ENCODE results near the gene XIRP1. TPM values are rescaled to one million over a fixed set of nuclear protein-coding genes. Genes with fewer than 3 reads are reported as not detected.

The XIRP1 gene
- total RNA-seq, 2 donors from 2014 or later, result not detected

DNA sequence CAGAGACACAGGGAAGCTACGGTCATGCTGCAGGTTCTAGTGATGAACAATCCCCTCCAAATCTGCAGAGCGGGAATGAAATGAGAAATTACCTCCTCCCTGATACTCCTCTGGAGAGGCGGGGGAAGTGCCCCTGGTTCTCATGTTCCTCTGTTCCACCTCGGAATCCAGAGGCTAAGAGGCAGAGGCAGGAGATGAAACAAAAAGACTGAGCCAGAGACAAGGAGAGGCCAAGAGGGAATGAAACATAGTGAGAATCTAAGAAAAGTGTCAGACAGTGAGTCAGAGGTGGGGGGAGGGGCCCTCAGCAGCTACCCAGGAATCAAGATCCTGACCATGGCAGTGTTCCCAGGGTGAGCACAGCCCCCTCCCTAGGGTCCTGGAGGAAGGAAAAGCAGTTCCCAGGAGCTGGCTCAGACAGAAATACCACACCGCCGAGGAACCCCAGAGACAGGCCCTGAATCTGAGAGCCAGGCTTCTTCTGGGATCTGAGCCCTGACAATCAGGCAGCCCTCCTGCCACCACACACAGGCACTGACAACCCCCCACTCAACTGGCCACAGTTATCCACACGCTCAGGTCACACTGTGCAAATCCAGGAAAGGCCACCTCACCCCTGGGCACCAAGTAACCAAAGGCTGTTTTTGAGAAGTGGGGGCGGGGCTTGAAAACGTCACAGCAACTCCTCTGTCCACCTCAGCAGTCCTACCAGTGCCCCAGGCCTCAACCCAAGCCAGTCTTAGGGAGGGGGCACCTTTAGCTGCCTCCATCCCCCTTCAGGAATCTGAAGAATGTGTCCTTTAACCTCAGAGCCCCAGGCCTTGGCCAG, 41.4 kb downstream of the XIRP1 start:
- Histone ChIP-seq H3K9me3 (ENCODE audit: control insufficient read depth, low read length) (no peaks in the 10 kb centered on the region), H3K4me1 (ENCODE audit: control insufficient read depth, insufficient read depth, low read length) (peaks cover 47% of the 10 kb centered on the region), H3K27ac (ENCODE audit: low read depth, low read length) (peak overlapping the region; percentile 96), H3K9ac (ENCODE audit: extremely low read depth, low read length, poor library complexity, severe bottlenecking) (peak overlapping the region; percentile 96), H3K4me3 (ENCODE audit: low read length) (peak overlapping the region; percentile 90), H3K27me3 (ENCODE audit: control insufficient read depth, insufficient read depth, low read length, poor library complexity, severe bottlenecking) (no peaks in the 10 kb centered on the region), H3K36me3 (ENCODE audit: control insufficient read depth, insufficient read depth, low read length) (peaks cover 18% of the 10 kb centered on the region)
- H3K27me3 Mint-ChIP-seq (ENCODE audit: insufficient read depth), result no peaks in the 10 kb centered on the region
- peaks cover 76% of the 10 kb centered on the region for H3K4me1 Mint-ChIP-seq
- TF ChIP-seq, protein P1, sequence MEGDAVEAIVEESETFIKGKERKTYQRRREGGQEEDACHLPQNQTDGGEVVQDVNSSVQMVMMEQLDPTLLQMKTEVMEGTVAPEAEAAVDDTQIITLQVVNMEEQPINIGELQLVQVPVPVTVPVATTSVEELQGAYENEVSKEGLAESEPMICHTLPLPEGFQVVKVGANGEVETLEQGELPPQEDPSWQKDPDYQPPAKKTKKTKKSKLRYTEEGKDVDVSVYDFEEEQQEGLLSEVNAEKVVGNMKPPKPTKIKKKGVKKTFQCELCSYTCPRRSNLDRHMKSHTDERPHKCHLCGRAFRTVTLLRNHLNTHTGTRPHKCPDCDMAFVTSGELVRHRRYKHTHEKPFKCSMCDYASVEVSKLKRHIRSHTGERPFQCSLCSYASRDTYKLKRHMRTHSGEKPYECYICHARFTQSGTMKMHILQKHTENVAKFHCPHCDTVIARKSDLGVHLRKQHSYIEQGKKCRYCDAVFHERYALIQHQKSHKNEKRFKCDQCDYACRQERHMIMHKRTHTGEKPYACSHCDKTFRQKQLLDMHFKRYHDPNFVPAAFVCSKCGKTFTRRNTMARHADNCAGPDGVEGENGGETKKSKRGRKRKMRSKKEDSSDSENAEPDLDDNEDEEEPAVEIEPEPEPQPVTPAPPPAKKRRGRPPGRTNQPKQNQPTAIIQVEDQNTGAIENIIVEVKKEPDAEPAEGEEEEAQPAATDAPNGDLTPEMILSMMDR (conservative IDR thresholded peaks at IDR 0.05), result no peak
- WGBS, 2 experiments (ENCODE audit: insufficient coverage in 1 of 2, insufficient read length in 1 of 2), result 13 to 20% methylated on average over 4 to 9 of the region's 9 CpGs
- peaks cover 12% of the 10 kb centered on the region for H3K36me3 Mint-ChIP-seq (ENCODE audit: low read depth)
- no peaks in the 10 kb centered on the region for H3K9me3 Mint-ChIP-seq
- H3K27ac Mint-ChIP-seq, result peak overlapping the region; percentile 98
- H3K4me3 Mint-ChIP-seq, result peak overlapping the region; percentile 84
- DNase-seq, result peak; percentile 97

DNA sequence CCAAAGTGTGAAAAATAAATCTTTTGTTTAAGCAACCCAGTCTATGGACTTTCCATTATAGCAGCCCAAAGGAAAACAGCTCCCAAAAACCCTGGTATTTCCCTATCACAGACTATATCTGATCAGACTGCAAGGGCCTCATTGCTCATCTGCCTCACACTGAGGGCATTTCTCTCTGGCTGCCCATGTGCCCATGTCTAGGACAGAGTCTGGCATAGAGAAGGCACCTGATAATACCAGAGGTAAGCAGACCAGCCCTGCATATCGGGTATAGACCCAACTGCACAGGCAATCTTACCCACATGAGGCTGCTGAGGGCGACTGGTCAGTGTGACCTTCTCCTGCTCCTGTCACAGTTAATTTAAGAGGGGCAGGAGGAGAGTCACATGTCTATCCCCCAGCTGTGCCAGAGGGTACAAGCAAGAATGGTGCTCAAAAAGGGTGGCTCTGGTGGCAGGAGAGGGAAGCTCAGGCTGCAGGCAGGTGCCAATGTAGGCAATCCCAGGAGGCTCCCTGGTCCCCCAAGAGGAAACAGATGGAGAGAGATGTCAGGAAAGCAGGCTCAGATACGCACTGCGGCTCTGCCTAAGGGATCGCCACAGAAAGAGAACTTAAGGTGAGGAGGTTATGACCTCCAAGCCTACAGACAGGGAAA, 42.1 kb downstream of the XIRP1 start:
- Histone ChIP-seq H3K4me3 (ENCODE audit: low read length) (peak overlapping the region; percentile 90), H3K9me3 (ENCODE audit: control insufficient read depth, low read length) (no peaks in the 10 kb centered on the region), H3K27me3 (ENCODE audit: control insufficient read depth, insufficient read depth, low read length, poor library complexity, severe bottlenecking) (no peaks in the 10 kb centered on the region), H3K9ac (ENCODE audit: extremely low read depth, low read length, poor library complexity, severe bottlenecking) (peak overlapping the region; percentile 96), H3K36me3 (ENCODE audit: control insufficient read depth, insufficient read depth, low read length) (peaks cover 25% of the 10 kb centered on the region), H3K27ac (ENCODE audit: low read depth, low read length) (peak overlapping the region; percentile 96), H3K4me1 (ENCODE audit: control insufficient read depth, insufficient read depth, low read length) (peaks cover 40% of the 10 kb centered on the region)
- TF ChIP-seq, protein P1 (conservative IDR thresholded peaks at IDR 0.05), result peak; percentile 55
- H3K36me3 Mint-ChIP-seq (ENCODE audit: low read depth), result peaks cover 16% of the 10 kb centered on the region
- peak overlapping the region; percentile 98 for H3K27ac Mint-ChIP-seq
- WGBS, 2 experiments (ENCODE audit: insufficient coverage in 1 of 2, insufficient read length in 1 of 2), result 62 to 65% methylated on average over 5 of the region's 5 CpGs
- peaks cover 69% of the 10 kb centered on the region for H3K4me1 Mint-ChIP-seq
- H3K9me3 Mint-ChIP-seq, result no peaks in the 10 kb centered on the region
- H3K27me3 Mint-ChIP-seq (ENCODE audit: insufficient read depth), result no peaks in the 10 kb centered on the region
- DNase-seq, result no peak
- H3K4me3 Mint-ChIP-seq, result peak overlapping the region; percentile 84

DNA sequence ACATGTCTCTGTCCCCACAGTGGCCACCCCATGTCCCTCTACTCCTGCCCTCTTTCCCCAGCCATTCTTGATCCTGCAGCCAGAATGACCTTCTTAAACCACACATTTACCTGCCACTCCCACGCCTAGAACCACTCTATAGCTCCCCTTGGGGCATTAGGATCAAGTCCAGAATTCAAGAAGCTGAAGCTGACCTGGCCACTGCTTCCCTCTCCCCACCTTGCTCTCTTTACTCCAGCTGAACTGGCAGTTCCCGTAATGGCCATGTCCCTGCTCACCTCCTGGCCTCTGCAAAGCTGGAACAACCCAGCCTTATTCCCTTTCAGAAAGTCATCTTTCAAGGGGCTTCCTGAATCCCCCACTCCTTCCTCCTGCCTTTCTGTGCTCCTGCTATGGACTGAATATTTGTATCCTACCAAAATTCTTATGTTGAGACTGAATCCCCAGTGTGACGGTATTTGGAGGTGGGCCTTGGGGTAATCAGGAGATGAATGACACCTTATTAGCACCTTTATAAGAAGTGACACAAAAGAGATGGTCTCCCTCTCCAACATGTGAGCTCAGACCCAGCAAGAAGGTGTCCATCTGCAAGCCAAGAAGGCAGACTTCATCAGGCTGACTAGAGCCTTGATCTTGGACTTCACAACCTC, 42.8 kb downstream of the XIRP1 start:
- Histone ChIP-seq H3K4me3 (ENCODE audit: low read length) (peak overlapping the region; percentile 90), H3K27ac (ENCODE audit: low read depth, low read length) (no peak overlapping the region), H3K9me3 (ENCODE audit: control insufficient read depth, low read length) (no peaks in the 10 kb centered on the region), H3K27me3 (ENCODE audit: control insufficient read depth, insufficient read depth, low read length, poor library complexity, severe bottlenecking) (no peaks in the 10 kb centered on the region), H3K4me1 (ENCODE audit: control insufficient read depth, insufficient read depth, low read length) (peaks cover 38% of the 10 kb centered on the region), H3K9ac (ENCODE audit: extremely low read depth, low read length, poor library complexity, severe bottlenecking) (peak overlapping the region; percentile 96), H3K36me3 (ENCODE audit: control insufficient read depth, insufficient read depth, low read length) (peaks cover 32% of the 10 kb centered on the region)
- H3K4me3 Mint-ChIP-seq, result peak overlapping the region; percentile 84
- peak; percentile 61 for DNase-seq
- H3K4me1 Mint-ChIP-seq, result peaks cover 64% of the 10 kb centered on the region
- TF ChIP-seq, protein P1 (conservative IDR thresholded peaks at IDR 0.05), result no peak
- no peaks in the 10 kb centered on the region for H3K9me3 Mint-ChIP-seq
- no peaks in the 10 kb centered on the region for H3K27me3 Mint-ChIP-seq (ENCODE audit: insufficient read depth)
- peak overlapping the region; percentile 98 for H3K27ac Mint-ChIP-seq
- H3K36me3 Mint-ChIP-seq (ENCODE audit: low read depth), result peaks cover 21% of the 10 kb centered on the region
- WGBS, 2 experiments (ENCODE audit: insufficient coverage in 1 of 2, insufficient read length in 1 of 2), result 82 to 92% methylated on average over 2 to 3 of the region's 3 CpGs

Data from endodermal cell (in vitro differentiated cells).